ENCODE results near the gene CASP2. TPM values are rescaled to one million over a fixed set of nuclear protein-coding genes. Genes with fewer than 3 reads are reported as not detected.

CASP2 gene
- polyA plus RNA-seq, 6 donors from 2014 or later: 4.2 to 42.7 (median 23.9) TPM

DNA sequence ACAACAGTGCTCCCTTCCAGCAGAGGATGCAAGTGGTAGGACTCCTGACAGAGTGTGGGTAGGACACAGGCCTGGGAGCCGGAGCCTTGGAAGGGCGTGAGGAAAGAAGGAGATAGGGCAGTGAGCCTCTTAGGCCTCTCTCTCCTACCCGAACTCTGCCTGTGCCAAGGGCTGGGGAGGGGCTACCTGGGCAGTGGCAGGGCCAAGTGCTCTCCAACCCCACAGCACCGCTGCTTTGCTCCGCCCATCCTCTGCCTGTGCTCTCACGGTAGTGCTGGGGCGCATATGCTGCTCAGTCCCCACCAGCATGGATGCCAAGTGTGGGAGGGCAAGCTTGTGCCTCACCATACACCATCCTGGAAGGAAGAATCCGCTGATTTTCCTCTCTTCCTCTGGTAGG, 66.8 kb downstream of the CASP2 start:
- H3K4me3 Mint-ChIP-seq: no peak overlapping the region
- H3K27me3 Mint-ChIP-seq: peaks cover 14 to 65% (median 55%) of the 10 kb centered on the region in 3 donors
- no peaks in the 10 kb centered on the region for H3K36me3 Mint-ChIP-seq
- H3K27ac Mint-ChIP-seq: no peak overlapping the region
- peaks cover 0 to 10% (median 0%) of the 10 kb centered on the region in 3 donors for H3K4me1 Mint-ChIP-seq
- DNase-seq: no peak
- peaks cover 0 to 4% (median 0%) of the 10 kb centered on the region in 7 donors for H3K9me3 Mint-ChIP-seq
- ATAC-seq (ENCODE audit: low read depth in 2 of 2): no peak

DNA sequence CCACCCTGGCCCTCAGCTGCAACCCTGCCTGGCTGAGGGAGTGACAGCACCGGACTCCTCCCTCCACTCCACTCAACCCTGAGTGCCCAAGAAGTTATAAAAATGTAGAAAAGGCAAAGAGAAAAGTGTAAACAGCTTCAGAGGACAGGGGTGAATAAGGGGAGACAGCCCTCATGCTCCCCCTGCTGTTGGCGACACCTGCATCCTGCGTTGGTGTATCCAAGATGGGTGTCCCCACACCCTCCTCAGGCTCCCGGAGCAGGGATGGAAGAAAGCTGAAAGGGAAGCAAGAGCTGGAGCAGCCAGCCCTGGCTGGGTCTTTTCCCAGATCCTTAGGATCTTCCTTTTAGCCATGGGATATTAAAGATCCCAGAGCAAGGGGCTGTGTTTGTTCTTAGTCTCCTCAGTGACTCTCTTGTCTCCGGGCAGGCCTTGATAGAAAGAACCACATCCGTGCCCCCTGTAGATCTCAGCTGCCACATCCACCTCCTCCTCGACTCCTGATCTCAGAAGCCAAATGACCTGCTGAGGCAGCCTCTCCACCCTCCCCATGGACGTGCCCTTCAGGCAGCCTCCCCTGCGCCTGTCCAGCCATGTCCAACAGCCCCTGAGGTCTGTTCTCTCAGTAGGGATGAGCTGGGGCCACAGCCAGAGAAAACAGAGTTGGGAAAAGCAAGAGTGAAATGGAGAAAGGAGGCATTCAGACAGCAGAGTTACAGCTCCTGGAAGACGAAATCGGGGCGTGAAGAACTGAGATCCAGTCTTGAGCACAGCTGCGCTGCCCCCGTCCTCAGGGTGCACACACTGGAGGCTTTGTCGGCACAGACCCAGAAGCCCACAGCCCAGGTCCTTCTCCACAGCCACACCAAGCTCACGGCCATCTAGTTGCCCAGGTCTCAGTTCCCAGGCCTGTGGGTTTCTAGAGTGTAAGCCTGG, 67.6 kb downstream of the CASP2 start:
- DNase-seq (no peak), ATAC-seq (ENCODE audit: low read depth in 2 of 2) (no peak)
- Mint-ChIP-seq H3K4me3 (no peak overlapping the region), H3K4me1 (peaks cover 0 to 14% (median 3%) of the 10 kb centered on the region in 3 donors), H3K27ac (no peak overlapping the region), H3K27me3 (peaks cover 21 to 69% (median 61%) of the 10 kb centered on the region in 3 donors), H3K36me3 (peaks cover 0 to 7% of the 10 kb centered on the region in 2 donors), H3K9me3 (peaks cover 0 to 4% (median 0%) of the 10 kb centered on the region in 7 donors)

DNA sequence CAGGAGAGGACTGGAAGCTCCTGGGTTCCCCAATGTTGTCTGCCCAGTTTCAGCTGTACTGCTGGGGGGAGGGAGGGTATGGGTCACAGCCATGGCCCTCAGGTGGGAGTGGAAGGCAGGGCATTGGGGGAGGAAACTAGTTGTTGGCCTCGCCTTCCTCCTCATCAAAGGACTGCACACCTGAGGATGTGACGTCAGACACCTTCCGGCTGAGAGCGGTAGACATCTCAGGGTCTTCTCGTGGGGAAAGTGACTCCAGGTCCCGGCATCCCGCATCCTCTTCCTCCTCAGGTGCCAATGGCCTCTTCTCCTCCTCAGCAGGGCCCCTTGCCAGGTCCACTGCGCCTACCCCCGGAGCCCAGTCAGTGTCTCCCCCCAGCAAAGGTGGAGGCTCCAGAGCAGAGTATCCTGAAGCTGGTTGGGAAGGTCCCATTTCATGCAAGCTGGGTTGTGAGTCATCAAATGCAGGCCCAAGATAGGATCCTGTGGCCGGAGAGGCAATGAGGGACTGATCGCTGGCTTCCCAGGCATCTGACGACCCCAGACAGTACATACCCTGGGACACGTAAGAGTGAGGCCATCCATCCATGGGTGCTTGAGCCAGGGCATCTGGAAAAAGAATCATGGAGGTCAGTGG, 68.4 kb downstream of the CASP2 start:
- peaks cover 0 to 4% (median 0%) of the 10 kb centered on the region in 7 donors for H3K9me3 Mint-ChIP-seq
- ATAC-seq (ENCODE audit: low read depth in 2 of 2) (no peak), DNase-seq (no peak)
- H3K4me1 Mint-ChIP-seq: peaks cover 0 to 21% (median 6%) of the 10 kb centered on the region in 3 donors
- no peak overlapping the region for H3K27ac Mint-ChIP-seq
- H3K4me3 Mint-ChIP-seq: peak overlapping the region in 1 of 8 donors; percentile 61
- H3K36me3 Mint-ChIP-seq: peaks cover 0 to 12% of the 10 kb centered on the region in 2 donors
- H3K27me3 Mint-ChIP-seq: peaks cover 23 to 71% (median 63%) of the 10 kb centered on the region in 3 donors

Other genes starting within 250 kb of the CASP2 start
- gene OR6V1, start 236.0 kb upstream of the CASP2 start, polyA plus RNA-seq (ENCODE audit: low read depth in 6 of 6): not detected
- not detected for gene PIP, start 156.3 kb upstream of the CASP2 start, polyA plus RNA-seq (ENCODE audit: low read depth in 6 of 6)
- gene TAS2R39, start 104.9 kb upstream of the CASP2 start, polyA plus RNA-seq (ENCODE audit: low read depth in 6 of 6): not detected
- not detected for gene TAS2R40, start 66.3 kb upstream of the CASP2 start, polyA plus RNA-seq (ENCODE audit: low read depth in 6 of 6)
- 100 to 1,000 TPM; 180 to 225 (median 204) TPM for gene GSTK1, start 24.9 kb upstream of the CASP2 start, polyA plus RNA-seq (ENCODE audit: low read depth in 6 of 6)
- gene TMEM139, start 3.4 kb upstream of the CASP2 start, polyA plus RNA-seq (ENCODE audit: low read depth in 6 of 6): under 1 TPM in 2 of 6 donors, not detected in 4; 0.32 TPM
- gene CLCN1, start 27.8 kb downstream of the CASP2 start, polyA plus RNA-seq (ENCODE audit: low read depth in 6 of 6): not detected
- gene FAM131B, start 74.4 kb downstream of the CASP2 start, polyA plus RNA-seq (ENCODE audit: low read depth in 6 of 6): not detected
- 10 to 100 TPM in 4 of 6 donors, 1 to 10 TPM in 2; 4.7 to 21.4 (median 12.2) TPM for gene ZYX, start 93.0 kb downstream of the CASP2 start, polyA plus RNA-seq (ENCODE audit: low read depth in 6 of 6)
- gene EPHA1, start 120.5 kb downstream of the CASP2 start, polyA plus RNA-seq (ENCODE audit: low read depth in 6 of 6): under 1 TPM in 1 of 6 donors, not detected in 5; 0.06 TPM
- gene TAS2R60, start 155.1 kb downstream of the CASP2 start, polyA plus RNA-seq (ENCODE audit: low read depth in 6 of 6): not detected
- gene TAS2R41, start 189.5 kb downstream of the CASP2 start, polyA plus RNA-seq (ENCODE audit: low read depth in 6 of 6): not detected

Measured in naive B cell (primary cell).